ENCODE data around the gene NR2E1.

The NR2E1 gene

GRCh38 chr6:108211671-108212070 is 45.8 kb downstream of the NR2E1 start:
- no peak for DNase-seq (ENCODE audit: low spot score)

DNA sequence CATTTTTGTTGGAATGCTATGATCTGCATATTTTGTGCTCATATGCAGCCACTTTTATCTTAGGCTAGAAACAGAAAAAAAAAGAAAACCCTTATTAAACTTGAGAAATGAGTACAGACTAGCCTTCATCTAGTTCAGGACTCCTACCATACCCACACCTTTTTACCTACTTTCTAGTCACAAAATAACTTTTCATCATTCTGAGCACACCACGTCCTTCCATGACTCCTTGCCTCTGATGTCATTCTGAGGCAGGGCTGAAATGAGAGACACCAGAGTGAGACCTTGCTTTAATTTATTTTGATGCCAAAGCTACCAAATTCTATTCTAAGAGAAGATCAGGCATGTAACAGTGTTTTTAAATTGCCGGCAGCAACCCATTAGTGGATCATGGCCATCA is 56.2 kb downstream of the NR2E1 start:
- no peak for DNase-seq (ENCODE audit: low spot score)
- TF ChIP-seq CTCF (IDR thresholded peaks at IDR 0.05; ENCODE audit: extremely low read depth, missing control alignments): no peak

More at GRCh38 chr6:108211671-108212070, 45.8 kb downstream of the NR2E1 start:
- no peak for TF ChIP-seq CTCF (IDR thresholded peaks at IDR 0.05; ENCODE audit: extremely low read depth, missing control alignments)

DNA sequence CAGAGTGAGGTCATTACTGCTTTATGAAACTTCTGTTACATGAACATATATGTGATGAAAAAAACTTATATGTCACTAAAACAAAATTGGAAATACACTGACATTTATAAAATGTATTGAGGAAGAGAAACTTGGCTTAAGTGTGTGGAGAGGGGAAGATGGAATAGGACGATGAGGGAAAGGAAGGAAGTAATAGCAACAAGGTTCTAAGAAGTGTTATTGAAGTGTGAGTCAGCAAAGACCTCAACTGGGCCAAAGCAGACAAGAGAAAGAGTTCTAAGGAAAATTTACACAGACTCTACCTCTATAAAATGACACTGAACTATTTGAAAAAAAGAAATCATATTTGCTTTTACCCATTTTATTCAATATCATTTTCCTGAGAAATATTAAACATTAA is 56.7 kb downstream of the NR2E1 start:
- TF ChIP-seq CTCF (IDR thresholded peaks at IDR 0.05; ENCODE audit: extremely low read depth, missing control alignments): no peak
- DNase-seq (ENCODE audit: low spot score): no peak

GRCh38 chr6:108227290-108227689 is 61.5 kb downstream of the NR2E1 start:
- no peak for TF ChIP-seq CTCF (IDR thresholded peaks at IDR 0.05; ENCODE audit: extremely low read depth, missing control alignments)
- DNase-seq (ENCODE audit: low spot score): no peak

- no peak for TF ChIP-seq CTCF (IDR thresholded peaks at IDR 0.05; ENCODE audit: extremely low read depth, missing control alignments)
- no peak for DNase-seq (ENCODE audit: low spot score)
Observed at GRCh38 chr6:108228416-108228815, 62.6 kb downstream of the NR2E1 start.

GRCh38 chr6:108235127-108235526 is 69.3 kb downstream of the NR2E1 start:
- no peak for DNase-seq (ENCODE audit: low spot score)
- TF ChIP-seq CTCF (IDR thresholded peaks at IDR 0.05; ENCODE audit: extremely low read depth, missing control alignments): no peak

DNA sequence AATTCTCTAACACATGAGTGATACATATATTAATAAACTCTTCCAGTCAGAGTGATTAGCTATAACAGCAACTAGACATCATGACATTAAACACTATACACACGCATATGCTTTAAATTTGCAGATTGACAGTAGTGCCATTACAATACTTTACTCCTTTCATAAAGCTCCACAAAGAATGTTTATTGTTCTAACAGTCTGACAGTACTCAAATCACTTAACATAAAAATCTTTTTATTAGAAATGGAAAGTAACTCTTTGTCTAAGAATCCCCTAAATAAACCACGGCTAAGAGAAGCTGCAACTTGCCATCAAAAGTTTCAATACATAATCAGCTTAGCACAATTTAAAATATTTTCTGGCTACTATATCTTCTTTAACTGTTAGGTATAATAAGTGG is 71.0 kb downstream of the NR2E1 start:
- no peak for TF ChIP-seq CTCF (IDR thresholded peaks at IDR 0.05; ENCODE audit: extremely low read depth, missing control alignments)
- DNase-seq (ENCODE audit: low spot score): no peak

All from GM20000 (cell line).